Purkinje cell (primary cell): ENCODE data around the gene FUT2. TPM values are rescaled to one million over a fixed set of nuclear protein-coding genes. Genes with fewer than 3 reads are reported as not detected.

Experiments
- polyA plus RNA-seq: library from polyadenylated mRNA; unstranded; fragments of >200 nt; fragmentation: Nextera tagmentation; gene quantifications from 2 replicates; pipeline ENCODE4 v1.2.1, GENCODE V29; 2014

FUT2 gene
- polyA plus RNA-seq = 0.13 and 0.17 TPM in 2 replicates

DNA sequence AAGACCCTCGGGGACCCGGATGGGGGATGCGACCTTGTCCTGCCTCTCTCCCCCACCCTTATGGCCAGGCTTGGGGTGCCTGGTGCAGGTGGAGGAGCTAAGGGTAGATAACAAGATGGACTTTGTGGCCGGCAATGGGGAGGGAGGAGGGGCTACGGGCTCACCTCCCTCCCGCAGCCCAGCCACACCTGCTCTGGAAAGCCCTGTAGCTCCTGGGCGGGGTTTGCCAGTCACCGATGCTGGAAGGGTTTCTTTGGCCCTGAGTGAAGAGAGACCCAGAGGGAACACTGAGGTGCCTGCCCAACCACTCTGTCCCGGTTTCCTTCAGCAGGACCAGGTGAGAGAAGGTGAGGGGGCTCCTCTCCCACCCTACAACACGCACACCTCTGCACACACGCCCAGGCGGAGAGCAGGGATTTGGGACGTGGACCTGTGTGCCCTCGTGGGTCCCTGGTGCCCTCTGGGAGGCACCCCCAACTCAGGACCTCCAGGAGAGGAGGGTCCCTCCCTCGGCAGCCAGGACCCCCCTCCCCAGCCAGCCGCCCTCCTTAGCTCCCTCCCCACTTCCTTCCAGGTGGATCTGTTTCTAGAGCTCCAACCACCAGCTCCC, at the start of gene FUT2:
Gene FUT2 (plus strand): TSS at position 229 of the 610 bp plus-strand sequence. CDS start 6,986 bp downstream, outside the sequence.

DNA sequence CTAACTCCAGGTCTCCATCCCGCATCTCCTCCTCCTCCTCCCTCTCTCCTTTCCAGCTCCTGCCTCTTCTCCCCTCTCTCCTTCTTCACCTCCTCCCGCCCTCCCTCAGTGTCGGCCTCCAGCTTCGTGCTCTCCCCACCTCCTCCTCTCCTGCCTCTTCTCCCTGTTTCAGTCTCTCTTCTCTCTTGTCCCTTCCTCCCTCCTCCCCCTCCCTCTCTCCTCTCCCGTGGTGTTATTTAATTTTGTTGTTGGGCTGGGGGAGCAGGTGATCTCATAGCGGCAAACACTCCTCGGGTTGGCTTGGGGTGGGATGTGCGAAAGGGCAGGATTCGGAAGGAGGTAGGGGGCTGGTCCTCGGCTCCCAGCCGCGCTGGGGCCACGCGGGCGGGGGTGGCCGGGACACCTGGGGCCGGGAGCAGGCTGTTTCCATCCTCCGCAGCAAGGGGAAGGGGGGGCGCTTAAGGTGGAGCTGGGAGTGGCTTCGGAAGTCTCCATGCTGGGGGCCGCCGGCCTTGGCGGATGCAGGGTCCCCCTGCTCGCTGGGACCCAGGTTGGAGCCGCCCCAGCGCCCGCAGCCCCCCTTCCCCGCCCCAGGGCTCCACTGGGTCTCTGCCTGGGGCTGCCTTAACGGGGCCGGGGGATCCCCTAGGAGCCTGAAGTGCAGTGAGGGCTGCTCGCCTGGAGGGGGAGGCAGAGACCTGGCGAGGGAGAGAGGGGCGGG, 49.6 kb upstream of the FUT2 start, which contains the start of gene CA11:
Gene CA11 (minus strand): TSS at position 187 of the 721 bp plus-strand sequence. CDS start 555 bp downstream, outside the sequence.

GRCh38 chr19:48672994-48673393, 22.8 kb upstream of the FUT2 start, which contains the start of gene NTN5:
Gene NTN5, minus strand, starts transcription at chr19:48673017. Its CDS starts 2,031 bp downstream, at chr19:48670986.

GRCh38 chr19:48719263-48720171, 23.7 kb downstream of the FUT2 start, which contains the start of gene MAMSTR:
Gene MAMSTR, minus strand, starts transcription at chr19:48719725. Its CDS starts 694 bp downstream, at chr19:48719031.

DNA sequence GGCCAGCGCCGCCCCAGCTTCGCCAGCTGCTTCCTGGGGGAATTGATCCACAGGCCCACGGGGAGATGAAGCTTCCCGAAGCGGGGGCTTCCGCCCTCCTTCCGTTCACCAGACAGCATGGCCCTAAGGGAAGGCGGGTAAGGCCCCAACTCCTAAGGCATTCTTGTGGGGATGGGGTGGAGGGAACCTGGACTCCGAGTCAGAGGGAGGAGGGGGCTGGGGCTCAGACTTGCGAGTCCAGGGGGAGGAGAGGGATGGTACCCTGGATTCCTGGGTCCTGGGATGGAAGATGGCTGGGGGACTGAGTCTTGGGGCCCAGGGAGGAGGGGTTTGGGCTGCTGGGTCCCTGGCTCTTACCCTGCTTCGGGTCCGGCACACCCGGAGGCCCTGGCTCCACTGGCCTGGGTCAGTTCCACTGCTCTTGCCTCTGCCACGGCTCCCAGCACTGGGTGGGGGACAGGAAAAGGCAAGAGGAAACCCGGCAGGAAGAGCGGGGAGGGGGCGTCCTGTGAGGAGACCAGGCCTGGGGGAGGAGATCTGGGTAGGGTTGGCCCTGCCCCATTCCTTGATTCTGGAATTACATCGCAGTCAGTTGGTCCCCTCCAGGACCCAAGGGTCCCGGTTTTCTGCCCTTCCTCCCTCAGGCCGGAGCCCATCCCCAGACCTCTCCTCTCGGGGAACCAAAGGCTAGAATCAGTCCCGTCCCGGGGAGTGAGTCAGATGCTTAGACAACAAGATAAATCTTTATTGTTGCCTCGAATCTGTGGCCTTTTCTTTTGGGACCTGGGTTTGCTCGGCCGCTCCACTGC, 44.6 kb downstream of the FUT2 start, which contains the start of gene RASIP1:
Gene RASIP1 (minus strand): TSS at position 447 of the 809 bp plus-strand sequence. CDS start 328 bp downstream, at position 119.

DNA sequence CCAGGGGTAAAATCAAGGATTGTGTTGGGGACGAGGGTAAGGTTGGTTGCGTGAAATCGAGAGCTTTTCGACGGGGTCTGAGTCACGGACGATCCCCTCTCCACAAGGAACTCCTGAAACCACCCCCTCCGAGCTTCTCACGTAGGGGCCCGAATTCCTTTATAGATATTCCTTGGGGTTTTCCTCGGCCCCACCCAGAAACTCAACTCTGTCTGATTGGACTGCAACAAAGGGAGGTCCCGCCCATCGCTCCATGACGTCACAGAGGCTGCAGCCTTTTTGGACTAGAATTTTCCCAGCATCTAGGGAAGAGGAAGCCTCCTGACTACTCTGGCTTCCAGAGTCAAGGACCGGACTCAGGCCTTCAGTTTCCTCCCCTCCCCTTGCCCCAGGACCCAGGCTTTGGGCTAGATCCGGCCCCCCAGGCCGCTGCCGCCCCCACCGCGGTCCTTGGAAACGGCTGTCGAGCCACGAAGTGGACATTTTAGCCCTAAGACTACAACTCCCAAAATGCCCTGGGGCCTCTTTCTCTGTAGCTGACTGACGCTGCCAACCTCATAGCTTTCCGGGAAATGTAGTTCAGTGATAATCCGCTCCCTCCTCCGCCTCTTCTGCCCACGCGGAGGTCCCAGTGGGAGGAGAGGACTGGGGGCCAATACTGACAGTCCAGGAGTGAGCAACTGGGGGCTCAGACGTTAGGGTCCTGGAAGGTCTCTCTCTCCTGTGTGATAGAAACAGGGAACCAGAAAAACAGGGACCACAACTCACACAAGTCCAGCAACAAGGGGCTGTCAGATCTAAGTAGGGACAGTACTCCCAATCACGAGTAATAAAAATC, 51.2 kb downstream of the FUT2 start, which contains the start of gene IZUMO1:
Gene IZUMO1 (minus strand): TSS at position 172 of the 838 bp plus-strand sequence. CDS start 1,050 bp downstream, outside the sequence.

GRCh38 chr19:48752496-48753365, 57.0 kb downstream of the FUT2 start, which contains the start of gene FUT1:
Gene FUT1, minus strand, starts transcription at chr19:48752641. Its CDS starts 1,360 bp downstream, at chr19:48751281.

DNA sequence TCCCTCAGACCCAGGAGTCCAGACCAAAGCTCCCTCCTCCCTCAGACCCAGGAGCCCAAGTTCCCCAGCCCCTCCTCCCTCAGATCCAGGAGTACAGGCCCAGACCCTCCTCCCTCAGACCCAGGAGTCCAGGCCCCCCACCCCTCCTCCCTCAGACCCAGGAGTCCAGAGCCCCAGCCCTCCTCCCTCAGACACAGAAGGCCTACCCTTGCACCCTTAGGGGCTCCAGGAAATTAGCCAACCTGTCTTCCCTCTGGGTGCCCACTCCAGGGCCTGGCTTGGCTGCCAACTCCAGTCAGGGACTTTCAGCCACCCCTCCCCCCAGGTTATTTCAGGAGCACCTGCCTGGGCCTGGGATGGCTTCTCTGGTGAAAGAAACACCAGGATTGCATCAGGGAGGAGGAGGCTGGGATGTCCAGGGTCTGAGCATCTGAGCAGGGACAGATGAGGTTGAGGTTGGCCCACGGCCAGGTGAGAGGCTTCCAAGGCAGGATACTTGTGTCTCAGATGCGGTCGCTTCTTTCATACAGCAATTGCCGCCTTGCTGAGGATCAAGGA, 59.4 kb downstream of the FUT2 start, which contains the start of gene FGF21:
Gene FGF21 (plus strand): TSS at position 441 of the 558 bp plus-strand sequence. CDS start 713 bp downstream, outside the sequence.

Other genes with a start within 250 kb of the FUT2 start
- 1.0 and 2.4 TPM in 2 replicates for gene GRWD1, start 250.0 kb upstream of the FUT2 start, polyA plus RNA-seq
- gene KCNJ14, start 240.4 kb upstream of the FUT2 start, polyA plus RNA-seq = 0.43 TPM in 1 of 2 replicates, not detected in the other
- 10.5 and 12.6 TPM in 2 replicates for gene CYTH2, start 226.6 kb upstream of the FUT2 start, polyA plus RNA-seq
- gene LMTK3, start 184.1 kb upstream of the FUT2 start, polyA plus RNA-seq = 1.1 and 1.5 TPM in 2 replicates
- 0.24 and 1.6 TPM in 2 replicates for gene SULT2B1, start 143.8 kb upstream of the FUT2 start, polyA plus RNA-seq
- not detected in 2 replicates for gene SPACA4, start 89.2 kb upstream of the FUT2 start, polyA plus RNA-seq
- gene FAM83E, start 80.9 kb upstream of the FUT2 start, polyA plus RNA-seq = not detected in 2 replicates
- gene RPL18, start 76.8 kb upstream of the FUT2 start, polyA plus RNA-seq = 216 and 328 TPM in 2 replicates
- 0.34 and 0.75 TPM in 2 replicates for gene SPHK2, start 76.5 kb upstream of the FUT2 start, polyA plus RNA-seq
- gene DBP, start 58.6 kb upstream of the FUT2 start, polyA plus RNA-seq = 13.1 and 42.9 TPM in 2 replicates
- gene CA11, start 49.8 kb upstream of the FUT2 start, polyA plus RNA-seq = 38.0 and 43.7 TPM in 2 replicates
- 0.16 TPM in 1 of 2 replicates, not detected in the other for gene NTN5, start 23.0 kb upstream of the FUT2 start, polyA plus RNA-seq
- gene MAMSTR, start 23.8 kb downstream of the FUT2 start, polyA plus RNA-seq = 1.0 and 1.9 TPM in 2 replicates
- gene RASIP1, start 44.6 kb downstream of the FUT2 start, polyA plus RNA-seq = 0.25 and 1.0 TPM in 2 replicates
- 1.9 TPM in 1 of 2 replicates, not detected in the other for gene IZUMO1, start 50.9 kb downstream of the FUT2 start, polyA plus RNA-seq
- gene FUT1, start 56.7 kb downstream of the FUT2 start, polyA plus RNA-seq = 0.06 TPM in 1 of 2 replicates, not detected in the other
- not detected in 2 replicates for gene FGF21, start 59.6 kb downstream of the FUT2 start, polyA plus RNA-seq
- 5.8 and 6.6 TPM in 2 replicates for gene BCAT2, start 115.1 kb downstream of the FUT2 start, polyA plus RNA-seq
- gene HSD17B14, start 140.5 kb downstream of the FUT2 start, polyA plus RNA-seq = 12.4 and 12.5 TPM in 2 replicates
- gene PLEKHA4, start 172.6 kb downstream of the FUT2 start, polyA plus RNA-seq = not detected in 2 replicates
- gene PPP1R15A, start 176.4 kb downstream of the FUT2 start, polyA plus RNA-seq = 1.7 TPM in 1 of 2 replicates, not detected in the other
- gene TULP2, start 202.8 kb downstream of the FUT2 start, polyA plus RNA-seq = not detected in 2 replicates
- gene NUCB1, start 204.3 kb downstream of the FUT2 start, polyA plus RNA-seq = 28.0 and 39.6 TPM in 2 replicates
- gene DHDH, start 237.7 kb downstream of the FUT2 start, polyA plus RNA-seq = not detected in 2 replicates